H9 (cell line): ENCODE data around the gene NCKAP5. TPM values are rescaled to one million over a fixed set of nuclear protein-coding genes. Genes with fewer than 3 reads are reported as not detected.
"Not testable (repeated sequence)": the region's sequence is repeated elsewhere in the genome, so short reads cannot be mapped to it uniquely, and the experiment has no call there.

Experiments
- DNase-seq: peaks from one replicate; pipeline ENCODE4 v3.0.0-alpha.2; 2017
- H2AFZ ChIP-seq: one replicate; pipeline ENCODE4 v1.6.1; 2013; ENCODE audit warnings: mild to moderate bottlenecking, low read length, control low read depth, moderate library complexity
- H2AK5ac ChIP-seq: 2 replicates; pipeline ENCODE4 v1.6.1; 2013; ENCODE audit warnings: low read length, control low read depth, mixed read lengths; ENCODE audit not compliant: insufficient read length
- H2BK120ac ChIP-seq: one replicate; pipeline ENCODE4 v1.6.1; 2013; ENCODE audit warnings: low read depth, mild to moderate bottlenecking, low read length, control low read depth, inconsistent platforms; ENCODE audit not compliant: poor library complexity, severe bottlenecking
- H2BK12ac ChIP-seq: 2 replicates; pipeline ENCODE4 v1.6.1; 2013; ENCODE audit warnings: low read length, control low read depth, mixed read lengths, low read depth; ENCODE audit not compliant: insufficient read length
- H2BK15ac ChIP-seq: 2 replicates; pipeline ENCODE4 v1.6.1; 2013; ENCODE audit warnings: low read depth, low read length, control low read depth
- H2BK20ac ChIP-seq: one replicate; pipeline ENCODE4 v1.6.1; 2013; ENCODE audit warnings: low read depth, mild to moderate bottlenecking, low read length, control low read depth, inconsistent platforms; ENCODE audit not compliant: poor library complexity, severe bottlenecking
- H2BK5ac ChIP-seq: 2 replicates; pipeline ENCODE4 v1.6.1; 2013; ENCODE audit warnings: low read length, control low read depth, mixed read lengths; ENCODE audit not compliant: insufficient read length
- H3K14ac ChIP-seq: 2 replicates; pipeline ENCODE4 v1.6.1; 2013; ENCODE audit warnings: low read length, control low read depth; ENCODE audit not compliant: insufficient read depth
- H3K18ac ChIP-seq: 2 replicates; pipeline ENCODE4 v1.6.1; 2013; ENCODE audit warnings: low read depth, mild to moderate bottlenecking, mixed read lengths, low read length, control low read depth; ENCODE audit not compliant: insufficient read length
- H3K23ac ChIP-seq: 2 replicates; pipeline ENCODE4 v1.6.1; 2013; ENCODE audit warnings: low read length, control low read depth, mixed read lengths, low read depth; ENCODE audit not compliant: insufficient read length
- H3K23me2 ChIP-seq: 2 replicates; pipeline ENCODE4 v1.6.1; 2013; ENCODE audit warnings: low read depth, mild to moderate bottlenecking, mixed read lengths, low read length, control low read depth; ENCODE audit not compliant: insufficient read length, poor library complexity, severe bottlenecking
- H3K27ac ChIP-seq: 2 replicates; pipeline ENCODE4 v1.5.1; 2013; ENCODE audit warnings: low read length, control low read depth, mixed read lengths, low read depth; ENCODE audit not compliant: insufficient read length
- H3K27me3 ChIP-seq: 2 replicates; pipeline ENCODE4 v1.6.1; 2013; ENCODE audit warnings: low read length, control low read depth, inconsistent platforms; ENCODE audit not compliant: insufficient read depth
- H3K4ac ChIP-seq: 2 replicates; pipeline ENCODE4 v1.6.1; 2013; ENCODE audit warnings: low read depth, mild to moderate bottlenecking, control low read depth, inconsistent platforms, low read length, moderate library complexity
- H3K4me1 ChIP-seq: 2 replicates; pipeline ENCODE4 v1.6.1; 2013; ENCODE audit warnings: low read length, control low read depth, inconsistent platforms; ENCODE audit not compliant: insufficient read depth
- H3K4me2 ChIP-seq: 2 replicates; pipeline ENCODE4 v1.6.1; 2013; ENCODE audit warnings: low read length, control low read depth, mixed read lengths; ENCODE audit not compliant: insufficient read length, insufficient read depth
- H3K56ac ChIP-seq: 2 replicates; pipeline ENCODE4 v1.6.1; 2013; ENCODE audit warnings: low read depth, mild to moderate bottlenecking, mixed read lengths, low read length, control low read depth; ENCODE audit not compliant: insufficient read length
- H3K79me1 ChIP-seq: 2 replicates; pipeline ENCODE4 v1.6.1; 2013; ENCODE audit warnings: low read depth, mild to moderate bottlenecking, moderate library complexity, low read length, control low read depth, inconsistent platforms; ENCODE audit not compliant: insufficient read depth, poor library complexity, severe bottlenecking
- H3K79me2 ChIP-seq: 2 replicates; pipeline ENCODE4 v1.6.1; 2013; ENCODE audit warnings: low read length, control low read depth, inconsistent platforms; ENCODE audit not compliant: insufficient read depth
- H3K9ac ChIP-seq: 2 replicates; pipeline ENCODE4 v1.6.1; 2013; ENCODE audit warnings: low read length, control low read depth, mixed read lengths; ENCODE audit not compliant: insufficient read length; ENCODE audit errors: extremely low read depth
- H3K9me3 ChIP-seq: one replicate; pipeline ENCODE4 v1.6.1; 2013; ENCODE audit warnings: low read depth, low read length, inconsistent platforms; ENCODE audit not compliant: control insufficient read depth
- H3T11ph ChIP-seq: one replicate; pipeline ENCODE4 v1.6.1; 2013; ENCODE audit warnings: mild to moderate bottlenecking, low read length, control low read depth, inconsistent platforms
- H4K20me1 ChIP-seq: one replicate; pipeline ENCODE4 v1.6.1; 2013; ENCODE audit not compliant: control insufficient read depth, insufficient read length, insufficient read depth
- H4K5ac ChIP-seq: 2 replicates; pipeline ENCODE4 v1.6.1; 2013; ENCODE audit warnings: low read depth, mild to moderate bottlenecking, mixed read lengths, low read length, control low read depth; ENCODE audit not compliant: insufficient read length
- H4K8ac ChIP-seq: replicated peaks from 2 replicates; pipeline ENCODE4 v1.6.1; 2013; ENCODE audit warnings: low read length, control low read depth, mixed read lengths, low read depth; ENCODE audit not compliant: insufficient read length
- H4K91ac ChIP-seq: 2 replicates; pipeline ENCODE4 v1.6.1; 2013; ENCODE audit warnings: low read depth, mild to moderate bottlenecking, moderate library complexity, mixed read lengths, low read length, control low read depth; ENCODE audit not compliant: insufficient read length
- H3K27ac Mint-ChIP-seq, 3 experiments: 2 replicates in 2 of 3; 3 replicates in 1 of 3; pipeline ENCODE4 v1.8.0; 2020 to 2021; ENCODE audit warnings: mixed read lengths in 3 of 3, mild to moderate bottlenecking in 1 of 3, moderate library complexity in 1 of 3
- H3K27me3 Mint-ChIP-seq: 2 replicates; pipeline ENCODE4 v1.8.0; 2021; ENCODE audit warnings: low read depth, mild to moderate bottlenecking, moderate library complexity, mixed read lengths
- H3K36me3 Mint-ChIP-seq, 3 experiments: 2 replicates in 2 of 3; 3 replicates in 1 of 3; pipeline ENCODE4 v1.8.0; 2020 to 2021; ENCODE audit warnings: low read depth in 3 of 3, mixed read lengths in 3 of 3; ENCODE audit not compliant: insufficient read depth in 1 of 3
- H3K4me1 Mint-ChIP-seq, 2 experiments: 2 replicates each; pipeline ENCODE4 v1.8.0; 2020; ENCODE audit warnings: mixed read lengths in 2 of 2
- H3K4me3 Mint-ChIP-seq, 2 experiments: 2 replicates in 1 of 2; 3 replicates in 1 of 2; pipeline ENCODE4 v1.8.0; 2020 to 2021; ENCODE audit warnings: mild to moderate bottlenecking in 2 of 2, mixed read lengths in 2 of 2, moderate library complexity in 1 of 2
- H3K9me3 Mint-ChIP-seq, 2 experiments: 2 replicates in 1 of 2; 3 replicates in 1 of 2; pipeline ENCODE4 v1.8.0; 2020; ENCODE audit warnings: mild to moderate bottlenecking in 2 of 2, mixed read lengths in 2 of 2, moderate library complexity in 1 of 2
- CTCF ChIP-seq: fragments of 200-600 bp; sonication (generic); conservative IDR thresholded peaks from 3 replicates; pipeline ENCODE4 v1.8.0; 2021; ENCODE audit warnings: antibody characterized with exemption, mild to moderate bottlenecking
- WGBS: extraction: QIAGEN DNeasy Blood & Tissue Kit; methylation state at CpG from one replicate; pipeline ENCODE4 v1.1.7; 2013; ENCODE audit warnings: missing lambda C conversion rate, low lambda C conversion rate, mixed read lengths; ENCODE audit not compliant: insufficient read length; ENCODE audit errors: extremely low coverage; 5-methylcytosine and 5-hydroxymethylcytosine counted together
- total RNA-seq: library from RNA; stranded (reverse); gene quantifications from 2 replicates; pipeline ENCODE4 v1.2.1, GENCODE V29; 2021

Gene NCKAP5
- total RNA-seq, 1 experiment from 2014 or later: 0.26 TPM

DNA sequence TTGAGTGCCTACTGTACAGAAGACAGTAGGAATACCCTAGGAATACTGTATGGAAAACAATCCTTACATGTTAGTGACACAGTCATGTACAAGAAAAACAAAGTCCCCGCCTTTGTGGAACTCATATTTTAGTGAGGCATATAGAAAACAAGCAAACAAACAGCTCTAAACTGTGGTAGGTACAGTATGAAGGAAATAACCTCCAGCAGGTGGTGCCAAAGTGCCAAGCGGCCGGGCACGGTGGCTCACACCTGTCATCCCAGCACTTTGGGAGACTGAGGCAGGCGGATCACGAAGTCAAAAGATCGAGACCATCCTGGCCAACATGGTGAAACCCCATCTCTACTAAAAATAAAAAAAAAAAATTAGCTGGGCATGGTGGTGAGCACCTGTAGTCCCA, 48.6 kb downstream of the NCKAP5 start:
- H2BK5ac ChIP-seq, H3K4me3 Mint-ChIP-seq, H4K8ac ChIP-seq, H3K4me1 ChIP-seq, H3K79me1 ChIP-seq, H3K23me2 ChIP-seq, H3K4me2 ChIP-seq, H3K9ac ChIP-seq, H3K79me2 ChIP-seq, H3K23ac ChIP-seq, H2BK12ac ChIP-seq, H4K5ac ChIP-seq, H3K9me3 Mint-ChIP-seq, H3K14ac ChIP-seq, H2AK5ac ChIP-seq, H2BK20ac ChIP-seq, H2BK15ac ChIP-seq, H2BK120ac ChIP-seq, H3K18ac ChIP-seq, H3K36me3 Mint-ChIP-seq, H3K27ac Mint-ChIP-seq, H2AFZ ChIP-seq, H3K56ac ChIP-seq, H4K20me1 ChIP-seq, H3K4ac ChIP-seq, H3K9me3 ChIP-seq, H3K27ac ChIP-seq, H4K91ac ChIP-seq, H3T11ph ChIP-seq: not testable (repeated sequence)
- peaks cover 14 to 16% of the 10 kb centered on the region in 2 experiments for H3K4me1 Mint-ChIP-seq
- H3K27me3 Mint-ChIP-seq: peaks cover 50% of the 10 kb centered on the region
- DNase-seq: peak; percentile 36
- TF ChIP-seq CTCF: peak; percentile 77
- no CpG with 5 or more reads among the region's 7 CpGs for WGBS
- peaks cover 31% of the 10 kb centered on the region; the same call in 1 of the 2 replicates for H3K27me3 ChIP-seq
